HepG2 (cell line): ENCODE data around the gene SAP25. TPM values are rescaled to one million over a fixed set of nuclear protein-coding genes. Genes with fewer than 3 reads are reported as not detected.

Experiments used
- ATF1 ChIP-seq: IDR thresholded peaks from 2 replicates; pipeline ENCODE4 v1.6.1; 2016; ENCODE audit warnings: mild to moderate bottlenecking, control low read depth
- BORCS8-MEF2B ChIP-seq: sonication (generic); formaldehyde crosslinking; IDR thresholded peaks from 2 replicates; pipeline ENCODE4 v1.8.0; 2022; ENCODE audit warnings: mild to moderate bottlenecking, missing genetic modification reagents
- FOXK2 ChIP-seq: fragments of 450-650 bp; IDR thresholded peaks from 2 replicates; pipeline ENCODE4 v1.6.1; 2016
- GLI4 ChIP-seq: sonication (generic); formaldehyde crosslinking; IDR thresholded peaks from 2 replicates; pipeline ENCODE4 v1.5.1; 2020; ENCODE audit warnings: missing genetic modification reagents, mild to moderate bottlenecking, moderate library complexity, borderline replicate concordance
- NAIF1 ChIP-seq: sonication (generic); formaldehyde crosslinking; IDR thresholded peaks from 2 replicates; pipeline ENCODE4 v1.5.0; 2020; ENCODE audit warnings: mild to moderate bottlenecking, missing genetic modification reagents, borderline replicate concordance
- NR3C1 ChIP-seq: sonication (generic); formaldehyde crosslinking; IDR thresholded peaks from 2 replicates; pipeline ENCODE4 v1.4.0; 2020; ENCODE audit warnings: missing genetic modification reagents
- RXRA ChIP-seq: sonication (generic); formaldehyde crosslinking; IDR thresholded peaks from 2 replicates; pipeline ENCODE4 v1.5.1; 2020; ENCODE audit warnings: missing genetic modification reagents
- SMARCE1 ChIP-seq: fragments of 450-650 bp; IDR thresholded peaks from 2 replicates; pipeline ENCODE4 v1.6.1; 2017; ENCODE audit warnings: borderline replicate concordance
- ZBTB21 ChIP-seq: sonication (generic); formaldehyde crosslinking; IDR thresholded peaks from 2 replicates; pipeline ENCODE4 v1.4.0; 2020; ENCODE audit warnings: missing genetic modification reagents
- ZNF142 ChIP-seq: sonication (generic); formaldehyde crosslinking; IDR thresholded peaks from 2 replicates; pipeline ENCODE4 v1.4.0; 2020; ENCODE audit warnings: missing genetic modification reagents
- ZNF264 ChIP-seq: sonication (generic); formaldehyde crosslinking; IDR thresholded peaks from 2 replicates; pipeline ENCODE4 v1.4.0; 2020; ENCODE audit warnings: missing genetic modification reagents
- ZNF629 ChIP-seq: sonication (generic); formaldehyde crosslinking; conservative IDR thresholded peaks from 2 replicates; pipeline ENCODE4 v1.5.0; 2020; ENCODE audit warnings: missing genetic modification reagents
- ZNF800 ChIP-seq: sonication (generic); formaldehyde crosslinking; IDR thresholded peaks from 2 replicates; pipeline ENCODE4 v1.4.0; 2020; ENCODE audit warnings: missing genetic modification reagents
- polyA plus RNA-seq, 8 experiments: library from polyadenylated mRNA; depleted of rRNA in 3 of 8; stranded (reverse) in 7 of 8; unstranded in 1 of 8; fragments of >200 nt; fragmentation: Illumina TruSeq in 4 of 8; extraction: Trizol in 4 of 8; gene quantifications; 2 replicates each; pipeline versions ENCODE4 v1.2.1 to v1.2.3, GENCODE V29; 2011 to 2016; ENCODE audit warnings: low read depth in 4 of 8, missing spikeins in 1 of 8, mixed read lengths in 1 of 8; ENCODE audit not compliant: insufficient read depth in 1 of 8
- total RNA-seq, 5 experiments: library from RNA; depleted of rRNA; stranded (reverse); fragments of >200 nt; fragmentation: Illumina TruSeq; extraction: Trizol; gene quantifications; 2 replicates each; pipeline ENCODE4 v1.2.3, GENCODE V29; 2016; ENCODE audit warnings: low read depth in 1 of 5
- TF ChIP-seq, protein P1 (sequence below): sonication (generic); formaldehyde crosslinking; IDR thresholded peaks from 2 replicates; pipeline ENCODE4 v1.8.1; 2023; ENCODE audit warnings: mild to moderate bottlenecking, inconsistent platforms, moderate library complexity, missing genetic modification reagents, borderline replicate concordance
- TF ChIP-seq, protein P2 (sequence below): sonication (generic); formaldehyde crosslinking; IDR thresholded peaks from 2 replicates; pipeline ENCODE4 v1.4.0; 2020; ENCODE audit warnings: mild to moderate bottlenecking, low read depth, missing genetic modification reagents

The SAP25 gene
- total and polyA plus RNA-seq, 2 of the 13 experiments (the other 11 are each of a cell fraction or from before 2014, with no cell fraction given) = 0.15 to 0.20 TPM

GRCh38 chr7:100568896-100569844, 4.5 kb downstream of the SAP25 start (continued):
- TF ChIP-seq SMARCE1 (no peak), FOXK2 (no peak), ATF1 (CRISPR knock-in tag) (peak; percentile 41), ZNF800 (CRISPR knock-in tag) (no peak; the same call in 1 of the 2 replicates), GLI4 (CRISPR knock-in tag) (no peak), BORCS8-MEF2B (CRISPR knock-in tag) (no peak), NR3C1 (no peak), ZNF629 (CRISPR knock-in tag) (no peak), ZNF142 (CRISPR knock-in tag) (no peak), RXRA (peak; percentile 43), NAIF1 (CRISPR knock-in tag) (no peak), ZNF264 (CRISPR knock-in tag) (peak; percentile 32; the same call in 1 of the 2 replicates), ZBTB21 (CRISPR knock-in tag) (no peak)
- TF ChIP-seq, protein P1, sequence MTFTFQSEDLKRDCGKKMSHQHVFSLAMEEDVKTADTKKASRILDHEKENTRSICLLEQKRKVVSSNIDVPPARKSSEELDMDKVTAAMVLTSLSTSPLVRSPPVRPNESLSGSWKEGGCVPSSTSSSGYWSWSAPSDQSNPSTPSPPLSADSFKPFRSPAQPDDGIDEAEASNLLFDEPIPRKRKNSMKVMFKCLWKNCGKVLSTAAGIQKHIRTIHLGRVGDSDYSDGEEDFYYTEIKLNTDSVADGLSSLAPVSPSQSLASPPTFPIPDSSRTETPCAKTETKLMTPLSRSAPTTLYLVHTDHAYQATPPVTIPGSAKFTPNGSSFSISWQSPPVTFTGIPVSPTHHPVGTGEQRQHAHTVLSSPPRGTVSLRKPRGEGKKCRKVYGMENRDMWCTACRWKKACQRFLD (CRISPR knock-in tag) = 0 out of 2 replicates have a peak, but pooled peaks have one; percentile 62
- TF ChIP-seq, protein P2, sequence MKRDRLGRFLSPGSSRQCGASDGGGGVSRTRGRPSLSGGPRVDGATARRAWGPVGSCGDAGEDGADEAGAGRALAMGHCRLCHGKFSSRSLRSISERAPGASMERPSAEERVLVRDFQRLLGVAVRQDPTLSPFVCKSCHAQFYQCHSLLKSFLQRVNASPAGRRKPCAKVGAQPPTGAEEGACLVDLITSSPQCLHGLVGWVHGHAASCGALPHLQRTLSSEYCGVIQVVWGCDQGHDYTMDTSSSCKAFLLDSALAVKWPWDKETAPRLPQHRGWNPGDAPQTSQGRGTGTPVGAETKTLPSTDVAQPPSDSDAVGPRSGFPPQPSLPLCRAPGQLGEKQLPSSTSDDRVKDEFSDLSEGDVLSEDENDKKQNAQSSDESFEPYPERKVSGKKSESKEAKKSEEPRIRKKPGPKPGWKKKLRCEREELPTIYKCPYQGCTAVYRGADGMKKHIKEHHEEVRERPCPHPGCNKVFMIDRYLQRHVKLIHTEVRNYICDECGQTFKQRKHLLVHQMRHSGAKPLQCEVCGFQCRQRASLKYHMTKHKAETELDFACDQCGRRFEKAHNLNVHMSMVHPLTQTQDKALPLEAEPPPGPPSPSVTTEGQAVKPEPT (CRISPR knock-in tag) = 0 out of 2 replicates have a peak, but pooled peaks have one; percentile 79
